ENCODE data around the gene SETD1B.

DNA sequence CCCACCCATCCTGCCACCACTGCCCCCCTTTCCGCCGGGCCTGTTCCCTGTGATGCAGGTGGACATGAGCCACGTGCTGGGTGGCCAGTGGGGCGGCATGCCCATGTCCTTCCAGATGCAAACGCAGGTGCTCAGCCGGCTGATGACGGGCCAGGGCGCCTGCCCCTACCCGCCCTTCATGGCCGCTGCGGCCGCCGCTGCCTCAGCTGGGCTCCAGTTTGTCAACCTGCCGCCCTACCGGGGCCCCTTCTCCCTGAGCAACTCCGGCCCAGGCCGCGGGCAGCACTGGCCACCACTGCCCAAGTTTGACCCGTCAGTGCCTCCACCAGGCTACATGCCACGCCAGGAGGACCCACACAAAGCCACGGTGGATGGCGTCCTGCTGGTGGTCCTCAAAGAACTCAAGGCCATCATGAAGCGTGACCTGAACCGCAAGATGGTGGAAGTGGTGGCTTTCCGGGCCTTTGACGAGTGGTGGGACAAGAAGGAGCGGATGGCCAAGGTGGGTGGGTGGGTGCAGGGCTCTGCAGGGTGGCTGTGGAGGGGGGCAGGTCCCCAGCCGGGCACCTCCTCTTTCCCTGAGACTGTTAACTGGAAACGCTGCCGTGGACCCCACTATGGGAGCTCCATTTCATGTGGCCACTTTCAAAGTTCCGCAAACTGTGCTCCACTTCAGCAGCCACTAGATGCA, 10.8 kb downstream of the SETD1B start:
- TF ChIP-seq, protein P1, sequence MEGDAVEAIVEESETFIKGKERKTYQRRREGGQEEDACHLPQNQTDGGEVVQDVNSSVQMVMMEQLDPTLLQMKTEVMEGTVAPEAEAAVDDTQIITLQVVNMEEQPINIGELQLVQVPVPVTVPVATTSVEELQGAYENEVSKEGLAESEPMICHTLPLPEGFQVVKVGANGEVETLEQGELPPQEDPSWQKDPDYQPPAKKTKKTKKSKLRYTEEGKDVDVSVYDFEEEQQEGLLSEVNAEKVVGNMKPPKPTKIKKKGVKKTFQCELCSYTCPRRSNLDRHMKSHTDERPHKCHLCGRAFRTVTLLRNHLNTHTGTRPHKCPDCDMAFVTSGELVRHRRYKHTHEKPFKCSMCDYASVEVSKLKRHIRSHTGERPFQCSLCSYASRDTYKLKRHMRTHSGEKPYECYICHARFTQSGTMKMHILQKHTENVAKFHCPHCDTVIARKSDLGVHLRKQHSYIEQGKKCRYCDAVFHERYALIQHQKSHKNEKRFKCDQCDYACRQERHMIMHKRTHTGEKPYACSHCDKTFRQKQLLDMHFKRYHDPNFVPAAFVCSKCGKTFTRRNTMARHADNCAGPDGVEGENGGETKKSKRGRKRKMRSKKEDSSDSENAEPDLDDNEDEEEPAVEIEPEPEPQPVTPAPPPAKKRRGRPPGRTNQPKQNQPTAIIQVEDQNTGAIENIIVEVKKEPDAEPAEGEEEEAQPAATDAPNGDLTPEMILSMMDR (conservative IDR thresholded peaks at IDR 0.05 in 1 of 2, IDR thresholded peaks at IDR 0.05 in 1 of 2; ENCODE audit: low read depth in 1 of 2, low read length in 2 of 2): no peak
- TF ChIP-seq EZH2 (IDR thresholded peaks at IDR 0.05; ENCODE audit: low read length, missing control alignments): no peak

Data from fibroblast of lung (primary cell).